Measurements from ENCODE around the gene CDK5RAP2.

DNA sequence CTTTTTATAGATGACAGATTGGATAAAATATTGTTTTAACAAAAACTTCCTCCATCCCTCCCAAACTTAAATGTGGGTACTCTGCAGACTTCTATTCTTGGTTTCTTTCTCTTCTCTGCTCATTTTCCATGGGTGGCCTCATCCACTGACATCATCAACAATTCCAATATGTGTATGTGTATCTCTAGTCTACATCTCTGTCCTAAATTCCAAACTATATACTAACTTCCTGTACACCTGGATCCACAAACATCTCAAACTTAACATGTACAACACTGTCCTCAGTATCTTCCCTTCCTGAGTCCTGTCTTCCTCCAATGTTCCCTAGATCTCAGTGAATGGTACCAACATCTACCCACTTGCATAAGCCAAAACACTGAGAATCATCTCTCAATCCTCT, 28.5 kb upstream of the CDK5RAP2 start:
- no peak for TF ChIP-seq EZH2 (IDR thresholded peaks at IDR 0.05; ENCODE audit: borderline replicate concordance, low read depth, low read length, severe bottlenecking)
- TF ChIP-seq, protein P1, sequence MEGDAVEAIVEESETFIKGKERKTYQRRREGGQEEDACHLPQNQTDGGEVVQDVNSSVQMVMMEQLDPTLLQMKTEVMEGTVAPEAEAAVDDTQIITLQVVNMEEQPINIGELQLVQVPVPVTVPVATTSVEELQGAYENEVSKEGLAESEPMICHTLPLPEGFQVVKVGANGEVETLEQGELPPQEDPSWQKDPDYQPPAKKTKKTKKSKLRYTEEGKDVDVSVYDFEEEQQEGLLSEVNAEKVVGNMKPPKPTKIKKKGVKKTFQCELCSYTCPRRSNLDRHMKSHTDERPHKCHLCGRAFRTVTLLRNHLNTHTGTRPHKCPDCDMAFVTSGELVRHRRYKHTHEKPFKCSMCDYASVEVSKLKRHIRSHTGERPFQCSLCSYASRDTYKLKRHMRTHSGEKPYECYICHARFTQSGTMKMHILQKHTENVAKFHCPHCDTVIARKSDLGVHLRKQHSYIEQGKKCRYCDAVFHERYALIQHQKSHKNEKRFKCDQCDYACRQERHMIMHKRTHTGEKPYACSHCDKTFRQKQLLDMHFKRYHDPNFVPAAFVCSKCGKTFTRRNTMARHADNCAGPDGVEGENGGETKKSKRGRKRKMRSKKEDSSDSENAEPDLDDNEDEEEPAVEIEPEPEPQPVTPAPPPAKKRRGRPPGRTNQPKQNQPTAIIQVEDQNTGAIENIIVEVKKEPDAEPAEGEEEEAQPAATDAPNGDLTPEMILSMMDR (IDR thresholded peaks at IDR 0.05; ENCODE audit: borderline replicate concordance, extremely low read depth, low read length, poor library complexity, severe bottlenecking): no peak
